NT2/D1 (cell line): ENCODE data around the gene ZCCHC14.
"Not testable (repeated sequence)": the region's sequence is repeated elsewhere in the genome, so short reads cannot be mapped to it uniquely, and the experiment has no call there.

Source experiments
- SUZ12 ChIP-seq: IDR thresholded peaks from 2 replicates; pipeline ENCODE4 v1.6.1; 2011; ENCODE audit not compliant: insufficient read length, insufficient read depth; ENCODE audit errors: extremely low read depth
- YY1 ChIP-seq: IDR thresholded peaks from 2 replicates; pipeline ENCODE4 v1.6.1; 2011; ENCODE audit not compliant: insufficient read length, insufficient read depth
- ZNF274 ChIP-seq: IDR thresholded peaks from 2 replicates; pipeline ENCODE4 v1.6.1; 2011; ENCODE audit warnings: mild to moderate bottlenecking, low read depth, low read length

DNA sequence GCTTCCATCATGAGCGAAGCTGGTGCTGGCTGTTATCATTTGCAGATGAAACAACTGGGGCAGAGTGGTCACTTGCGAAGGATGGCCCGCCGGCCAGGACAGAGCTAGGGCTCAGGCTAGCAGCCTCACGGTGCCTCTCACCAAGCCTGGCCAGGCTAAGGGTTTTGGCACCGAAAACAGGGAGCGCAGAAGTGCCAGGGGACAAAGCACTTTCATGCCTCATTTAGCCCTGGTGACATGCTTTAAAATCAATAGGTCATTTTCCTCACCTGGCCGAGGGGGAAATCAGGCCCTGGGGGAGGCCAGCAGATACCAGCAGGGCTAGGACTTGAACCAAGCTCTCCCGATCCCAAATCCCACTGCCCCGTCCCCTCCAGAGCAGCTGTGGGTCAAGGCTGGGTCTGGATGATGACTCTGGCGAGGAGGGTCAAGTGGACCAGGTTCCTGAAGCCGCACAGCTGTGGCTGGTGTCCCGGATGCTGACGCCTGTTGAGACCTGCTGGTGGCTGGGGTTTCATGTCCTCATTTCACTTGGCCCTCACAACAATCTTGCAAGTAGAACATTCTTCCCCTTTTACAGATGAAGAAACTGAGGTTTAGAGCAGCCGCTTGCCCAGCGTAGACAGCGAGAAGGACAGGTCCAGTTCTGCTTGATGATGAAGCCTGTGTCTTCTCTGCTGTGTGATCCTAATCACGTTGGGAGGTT lies 10.6 kb upstream of the ZCCHC14 start:
- TF ChIP-seq YY1, ZNF274, SUZ12: not testable (repeated sequence)
